Ammon's horn (tissue), 1 donor: ENCODE measurements around the gene SULT1A2.
"Not testable (repeated sequence)": the region's sequence is repeated elsewhere in the genome, so short reads cannot be mapped to it uniquely, and the experiment has no call there.

Experiments
- DNase-seq: peaks from one replicate; pipeline ENCODE4 v3.0.0-alpha.2; 2016; ENCODE audit warnings: low spot score

SULT1A2 gene

GRCh38 chr16:28558456-28558855 lies 38.4 kb downstream of the SULT1A2 start:
- DNase-seq = no peak

GRCh38 chr16:28556914-28557320 lies 39.9 kb downstream of the SULT1A2 start:
- no peak for DNase-seq

GRCh38 chr16:28555561-28555960 lies 41.3 kb downstream of the SULT1A2 start:
- no peak for DNase-seq

- no peak for DNase-seq
These were observed 42.0 kb downstream of the SULT1A2 start for GRCh38 chr16:28554634-28555423.

GRCh38 chr16:28553776-28554633 lies 42.8 kb downstream of the SULT1A2 start, which contains the start of gene SGF29:
SGF29 (plus strand) TSS chr16:28553920; CDS start chr16:28581070, 27,150 bp downstream.
- DNase-seq = peak; percentile 95

- DNase-seq = peak; percentile 27
These were observed 47.5 kb downstream of the SULT1A2 start for GRCh38 chr16:28549301-28549899.

- DNase-seq = no peak
These were observed 48.5 kb downstream of the SULT1A2 start for GRCh38 chr16:28548306-28548802.

GRCh38 chr16:28546626-28547025 lies 50.2 kb downstream of the SULT1A2 start:
- DNase-seq = no peak

- not testable (repeated sequence) for DNase-seq
These were observed 50.9 kb downstream of the SULT1A2 start for GRCh38 chr16:28545964-28546363.

GRCh38 chr16:28544998-28545397 lies 51.9 kb downstream of the SULT1A2 start:
- no peak for DNase-seq

GRCh38 chr16:28543072-28543471 lies 53.8 kb downstream of the SULT1A2 start:
- DNase-seq = peak; percentile 41

- DNase-seq = no peak
These were observed 54.2 kb downstream of the SULT1A2 start for GRCh38 chr16:28542646-28543045.
